ENCODE measurements around the gene PRND.
A peak's percentile ranks its signal among the peaks of the same experiment; 100 is the strongest.
"Not testable (repeated sequence)": the region's sequence is repeated elsewhere in the genome, so short reads cannot be mapped to it uniquely, and the experiment has no call there.

PRND gene

GRCh38 chr20:4708856-4709255 is 12.9 kb upstream of the PRND start:
- DNase-seq, result no peak

GRCh38 chr20:4709261-4710105 is 12.2 kb upstream of the PRND start:
- no peak for DNase-seq

- DNase-seq, result no peak
These were observed 11.6 kb upstream of the PRND start for GRCh38 chr20:4710106-4710475.

- DNase-seq, result no peak
These were observed 10.2 kb upstream of the PRND start for GRCh38 chr20:4711511-4711910.

- no peak for DNase-seq
These were observed 8.3 kb upstream of the PRND start for GRCh38 chr20:4713401-4713800.

GRCh38 chr20:4714818-4715217 is 6.9 kb upstream of the PRND start:
- DNase-seq, result no peak

GRCh38 chr20:4717816-4718570 is 3.7 kb upstream of the PRND start:
- DNase-seq, result peak in 7 of 56 donors; percentile 3 to 51 (median 11)

GRCh38 chr20:4719190-4719589 is 2.5 kb upstream of the PRND start:
- no peak for DNase-seq

GRCh38 chr20:4720041-4720976 is 1.4 kb upstream of the PRND start:
- peak in 54 of 56 donors; percentile 14 to 89 (median 66) for DNase-seq

GRCh38 chr20:4720977-4721349 is 746 bp upstream of the PRND start:
- DNase-seq, result peak in 3 of 56 donors; percentile 27 to 58 (median 32)

GRCh38 chr20:4722571-4722970 is 862 bp downstream of the PRND start:
- DNase-seq, result no peak

GRCh38 chr20:4722993-4723392 is 1.3 kb downstream of the PRND start:
- no peak for DNase-seq

GRCh38 chr20:4723553-4723952 is 1.8 kb downstream of the PRND start:
- DNase-seq, result not testable (repeated sequence)

GRCh38 chr20:4724459-4725262 is 3.0 kb downstream of the PRND start:
- DNase-seq, result no peak

GRCh38 chr20:4725263-4725550 is 3.5 kb downstream of the PRND start:
- DNase-seq, result no peak

- peak in 4 of 56 donors; percentile 18 to 58 (median 22) for DNase-seq
These were observed 5.1 kb downstream of the PRND start for GRCh38 chr20:4726710-4727397.

GRCh38 chr20:4728120-4728760 is 6.5 kb downstream of the PRND start:
- no peak for DNase-seq

- DNase-seq, result no peak
These were observed 7.6 kb downstream of the PRND start for GRCh38 chr20:4729265-4729664.

GRCh38 chr20:4730780-4731179 is 9.1 kb downstream of the PRND start:
- DNase-seq, result no peak

GRCh38 chr20:4736875-4737274 is 15.2 kb downstream of the PRND start:
- DNase-seq, result no peak
